Caco-2 (cell line): ENCODE results near the gene RALGDS. TPM values are rescaled to one million over a fixed set of nuclear protein-coding genes. Genes with fewer than 3 reads are reported as not detected.

ENCODE experiments used
- BruUV-seq: library from RNA; stranded (reverse); fragments of 400-500 nt; replicated peaks from 2 replicates; lab custom pipeline; 2021; lab: Mats Ljungman, UMichigan
- CTCF ChIA-PET: fragments of 300-600 bp; sonication (Branson Sonifier 250); formaldehyde crosslinking; loops from one replicate; lab custom pipeline; 2022; ENCODE audit warnings: antibody characterized with exemption; lab: Charles Lee
- POLR2A ChIA-PET: fragments of 300-600 bp; sonication (Branson Sonifier 250); formaldehyde crosslinking; loops from one replicate; lab custom pipeline; 2022; ENCODE audit warnings: antibody characterized with exemption; lab: Charles Lee
- DNase-seq, 2 experiments: peaks; one replicate each; pipeline versions ENCODE4 v3.0.0 to v3.0.0-alpha.2; 2020 to 2022
- H3K27me3 ChIP-seq: replicated peaks from 2 replicates; pipeline ENCODE4 v1.6.0; 2011; ENCODE audit warnings: low read length; ENCODE audit not compliant: control insufficient read depth, insufficient read depth
- H3K36me3 ChIP-seq: 2 replicates; pipeline ENCODE4 v1.5.1; 2011; ENCODE audit warnings: low read length; ENCODE audit not compliant: control insufficient read depth, insufficient read depth
- H3K4me1 ChIP-seq: fragments of 250-450 bp; sonication (Bioruptor Pico); 2 replicates; pipeline ENCODE4 v1.5.1; 2020; ENCODE audit warnings: mild to moderate bottlenecking
- H3K4me3 ChIP-seq: 2 replicates; pipeline ENCODE4 v1.5.1; 2011; ENCODE audit warnings: low read depth, mild to moderate bottlenecking, control low read depth, low read length
- H3K9me3 ChIP-seq: fragments of 250-450 bp; sonication (Bioruptor Pico); 2 replicates; pipeline ENCODE4 v1.5.1; 2020; ENCODE audit warnings: mild to moderate bottlenecking, moderate library complexity
- H3K27ac Mint-ChIP-seq: one replicate; pipeline ENCODE4 v1.8.0; 2022; ENCODE audit warnings: mixed read lengths; ENCODE audit not compliant: unreplicated experiment
- H3K27me3 Mint-ChIP-seq: one replicate; pipeline ENCODE4 v1.8.0; 2022; ENCODE audit warnings: mixed read lengths; ENCODE audit not compliant: insufficient read depth, unreplicated experiment
- H3K36me3 Mint-ChIP-seq: one replicate; pipeline ENCODE4 v1.8.0; 2022; ENCODE audit warnings: mild to moderate bottlenecking, mixed read lengths; ENCODE audit not compliant: insufficient read depth, unreplicated experiment
- H3K4me1 Mint-ChIP-seq: one replicate; pipeline ENCODE4 v1.8.0; 2022; ENCODE audit warnings: low read depth, mixed read lengths; ENCODE audit not compliant: unreplicated experiment
- H3K4me3 Mint-ChIP-seq: one replicate; pipeline ENCODE4 v1.8.0; 2022; ENCODE audit warnings: mild to moderate bottlenecking, moderate library complexity, mixed read lengths; ENCODE audit not compliant: unreplicated experiment
- H3K9me3 Mint-ChIP-seq: one replicate; pipeline ENCODE4 v1.8.0; 2022; ENCODE audit warnings: mixed read lengths; ENCODE audit not compliant: unreplicated experiment
- intact Hi-C: fragments of 100-400 bp; cut with micrococcal nuclease; formaldehyde crosslinking; loops from one replicate; pipeline ENCODE4 v1.10.0; 2022; ENCODE audit not compliant: unreplicated experiment
- total RNA-seq: library from RNA; stranded (reverse); gene quantifications from 2 replicates; pipeline ENCODE4 v1.2.3, GENCODE V29; 2022
- TF ChIP-seq, protein P1 (sequence below), 2 experiments: fragments of 200-600 bp in 1 of 2; IDR thresholded peaks; 1 replicate in 1 of 2; 2 replicates in 1 of 2; pipeline versions ENCODE4 v1.5.1 to v1.8.0; 2011 to 2022; ENCODE audit warnings: antibody characterized with exemption in 1 of 2, control low read depth in 1 of 2, inconsistent platforms in 1 of 2, low read depth in 1 of 2, low read length in 1 of 2, mild to moderate bottlenecking in 1 of 2, moderate library complexity in 1 of 2; ENCODE audit not compliant: insufficient read depth in 1 of 2, severe bottlenecking in 1 of 2, unreplicated experiment in 1 of 2

Gene RALGDS
- total RNA-seq, 1 experiment from 2014 or later, result 18.7 TPM

- TF ChIP-seq, protein P1, sequence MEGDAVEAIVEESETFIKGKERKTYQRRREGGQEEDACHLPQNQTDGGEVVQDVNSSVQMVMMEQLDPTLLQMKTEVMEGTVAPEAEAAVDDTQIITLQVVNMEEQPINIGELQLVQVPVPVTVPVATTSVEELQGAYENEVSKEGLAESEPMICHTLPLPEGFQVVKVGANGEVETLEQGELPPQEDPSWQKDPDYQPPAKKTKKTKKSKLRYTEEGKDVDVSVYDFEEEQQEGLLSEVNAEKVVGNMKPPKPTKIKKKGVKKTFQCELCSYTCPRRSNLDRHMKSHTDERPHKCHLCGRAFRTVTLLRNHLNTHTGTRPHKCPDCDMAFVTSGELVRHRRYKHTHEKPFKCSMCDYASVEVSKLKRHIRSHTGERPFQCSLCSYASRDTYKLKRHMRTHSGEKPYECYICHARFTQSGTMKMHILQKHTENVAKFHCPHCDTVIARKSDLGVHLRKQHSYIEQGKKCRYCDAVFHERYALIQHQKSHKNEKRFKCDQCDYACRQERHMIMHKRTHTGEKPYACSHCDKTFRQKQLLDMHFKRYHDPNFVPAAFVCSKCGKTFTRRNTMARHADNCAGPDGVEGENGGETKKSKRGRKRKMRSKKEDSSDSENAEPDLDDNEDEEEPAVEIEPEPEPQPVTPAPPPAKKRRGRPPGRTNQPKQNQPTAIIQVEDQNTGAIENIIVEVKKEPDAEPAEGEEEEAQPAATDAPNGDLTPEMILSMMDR (IDR thresholded peaks at IDR 0.05; ENCODE audit: insufficient read depth in 1 of 2, low read depth in 1 of 2, low read length in 1 of 2, severe bottlenecking in 1 of 2, unreplicated experiment in 1 of 2), result no peak
- intact Hi-C loops, result no loop called here
- no peak for DNase-seq
- Histone ChIP-seq H3K4me3 (no peak overlapping the region), H3K27me3 (no peaks in the 10 kb centered on the region), H3K9me3 (no peaks in the 10 kb centered on the region), H3K4me1 (peaks cover 26% of the 10 kb centered on the region), H3K36me3 (no peaks in the 10 kb centered on the region)
- ChIA-PET CTCF (interaction anchor here (0.9 to 1.6 kb wide), 2 partner anchors 12 to 22 kb away, joined by 3 to 6 read pairs; no protein-coding TSS in a partner anchor), POLR2A (interaction anchor here (0.7 kb wide), 1 partner anchor 178 kb away, joined by 3 read pairs; no protein-coding TSS in a partner anchor)
- BruUV-seq, result no TSS peak
- peaks cover 31% of the 10 kb centered on the region for H3K36me3 Mint-ChIP-seq
- peaks cover 24% of the 10 kb centered on the region for H3K4me1 Mint-ChIP-seq
- peak overlapping the region; percentile 52 for H3K4me3 Mint-ChIP-seq
- H3K27ac Mint-ChIP-seq, result peak overlapping the region; percentile 64
- no peaks in the 10 kb centered on the region for H3K27me3 Mint-ChIP-seq
- H3K9me3 Mint-ChIP-seq, result no peaks in the 10 kb centered on the region
Observed at GRCh38 chr9:133121915-133122550, 993 bp upstream of the RALGDS start.

GRCh38 chr9:133120501-133121197 is 391 bp downstream of the RALGDS start:
- no peaks in the 10 kb centered on the region for H3K36me3 ChIP-seq
- POLR2A ChIA-PET, result interaction anchor here (0.6 kb wide), 1 partner anchor 42 kb away, joined by 6 read pairs; no protein-coding TSS in a partner anchor
- Mint-ChIP-seq H3K27ac (peak overlapping the region; percentile 55), H3K4me3 (peak overlapping the region; percentile 64), H3K36me3 (peaks cover 31% of the 10 kb centered on the region), H3K9me3 (no peaks in the 10 kb centered on the region), H3K27me3 (no peaks in the 10 kb centered on the region), H3K4me1 (peaks cover 24% of the 10 kb centered on the region)
- CTCF ChIA-PET, result interaction anchor here (0.6 kb wide), 1 partner anchor 39 kb away, joined by 9 read pairs; no protein-coding TSS in a partner anchor
- peaks cover 26% of the 10 kb centered on the region for H3K4me1 ChIP-seq
- TF ChIP-seq, protein P1 (IDR thresholded peaks at IDR 0.05; ENCODE audit: insufficient read depth in 1 of 2, low read depth in 1 of 2, low read length in 1 of 2, severe bottlenecking in 1 of 2, unreplicated experiment in 1 of 2), result no peak
- peak in 1 of 2 experiments; percentile 34 for DNase-seq
- BruUV-seq, result no TSS peak
- peak overlapping the region; percentile 76 for H3K4me3 ChIP-seq
- intact Hi-C loops, result loop anchor here (1.0 kb wide), 1 partner anchor 27 kb away; no protein-coding TSS in a partner anchor
- no peaks in the 10 kb centered on the region for H3K27me3 ChIP-seq
- H3K9me3 ChIP-seq, result no peaks in the 10 kb centered on the region

- POLR2A ChIA-PET, result no interaction called here
- peaks cover 24% of the 10 kb centered on the region for H3K4me1 Mint-ChIP-seq
Observed at GRCh38 chr9:133119846-133120500, 1.1 kb downstream of the RALGDS start.

More at GRCh38 chr9:133119846-133120500, 1.1 kb downstream of the RALGDS start:
- DNase-seq, result no peak
- Histone ChIP-seq H3K9me3 (no peaks in the 10 kb centered on the region), H3K4me3 (peak overlapping the region; percentile 76), H3K36me3 (no peaks in the 10 kb centered on the region), H3K4me1 (peaks cover 26% of the 10 kb centered on the region), H3K27me3 (no peaks in the 10 kb centered on the region)
- no peaks in the 10 kb centered on the region for H3K9me3 Mint-ChIP-seq
- peak overlapping the region; percentile 64 for H3K4me3 Mint-ChIP-seq
- peaks cover 31% of the 10 kb centered on the region for H3K36me3 Mint-ChIP-seq
- TF ChIP-seq, protein P1 (IDR thresholded peaks at IDR 0.05; ENCODE audit: insufficient read depth in 1 of 2, low read depth in 1 of 2, low read length in 1 of 2, severe bottlenecking in 1 of 2, unreplicated experiment in 1 of 2), result no peak
- H3K27ac Mint-ChIP-seq, result peak overlapping the region; percentile 55
- H3K27me3 Mint-ChIP-seq, result no peaks in the 10 kb centered on the region
- CTCF ChIA-PET, result interaction anchor here (0.6 to 1.7 kb wide), 3 partner anchors 24 to 98 kb away, joined by 7 to 9 read pairs (median 9); no protein-coding TSS in a partner anchor
- intact Hi-C loops, result loop anchor here (1.0 kb wide), 1 partner anchor 27 kb away; no protein-coding TSS in a partner anchor
- BruUV-seq, result TSS peak; percentile 36
